DND-41 (cell line): Measurements from ENCODE around the gene SLC25A21.

ENCODE experiments used
- ATAC-seq: fragments of 200-7000 bp; cut with Tn5 transposase; 3 replicates; pipeline ENCODE4 v1.9.1; 2021; ENCODE audit warnings: low read depth; ENCODE audit not compliant: insufficient read depth
- DNase-seq: peaks from one replicate; pipeline ENCODE4 v3.0.0-alpha.2; 2020
- H2AFZ ChIP-seq: 2 replicates; pipeline ENCODE4 v1.6.0; 2012; ENCODE audit warnings: low read depth, low read length
- H3K27ac ChIP-seq: 2 replicates; pipeline ENCODE4 v1.5.1; 2012; ENCODE audit warnings: low read length, inconsistent platforms
- H3K27me3 ChIP-seq: fragments of 200-600 bp; sonication (generic); 2 replicates; pipeline ENCODE4 v1.6.0; 2012; ENCODE audit warnings: low read length, mild to moderate bottlenecking, inconsistent platforms; ENCODE audit not compliant: insufficient read depth, poor library complexity
- H3K36me3 ChIP-seq: 2 replicates; pipeline ENCODE4 v1.5.1; 2012; ENCODE audit warnings: low read length, inconsistent platforms; ENCODE audit not compliant: insufficient read depth
- H3K4me1 ChIP-seq: 2 replicates; pipeline ENCODE4 v1.5.1; 2012; ENCODE audit warnings: mild to moderate bottlenecking, low read length; ENCODE audit not compliant: insufficient read depth
- H3K4me2 ChIP-seq: 2 replicates; pipeline ENCODE4 v1.6.0; 2012; ENCODE audit warnings: mild to moderate bottlenecking, moderate library complexity, low read length, inconsistent platforms; ENCODE audit not compliant: insufficient read depth
- H3K4me3 ChIP-seq, 2 experiments: fragments of 200-600 bp in 1 of 2; shearing (Covaris generic) in 1 of 2; 2 replicates each; pipeline ENCODE4 v1.5.1; 2012 to 2016; ENCODE audit warnings: inconsistent platforms in 2 of 2, low read length in 2 of 2, mild to moderate bottlenecking in 2 of 2, low read depth in 1 of 2, moderate library complexity in 1 of 2
- H3K79me2 ChIP-seq: 2 replicates; pipeline ENCODE4 v1.6.0; 2012; ENCODE audit warnings: low read length, inconsistent platforms; ENCODE audit not compliant: insufficient read depth
- H3K9ac ChIP-seq: 2 replicates; pipeline ENCODE4 v1.6.0; 2012; ENCODE audit warnings: low read depth, mild to moderate bottlenecking, inconsistent platforms, low read length, moderate library complexity
- H3K9me3 ChIP-seq: 2 replicates; pipeline ENCODE4 v1.5.1; 2012; ENCODE audit warnings: low read length, moderate library complexity, mild to moderate bottlenecking, inconsistent platforms; ENCODE audit not compliant: insufficient read depth, severe bottlenecking
- H4K20me1 ChIP-seq: 2 replicates; pipeline ENCODE4 v1.6.0; 2012; ENCODE audit warnings: low read length; ENCODE audit not compliant: insufficient read depth
- CTCF ChIP-seq: IDR thresholded peaks from 2 replicates; pipeline ENCODE4 v1.5.1; 2012; ENCODE audit warnings: borderline replicate concordance, low read length, moderate library complexity, mild to moderate bottlenecking; ENCODE audit not compliant: poor library complexity, severe bottlenecking; ENCODE audit errors: extremely low read depth
- EZH2 ChIP-seq: IDR thresholded peaks from 3 replicates; pipeline ENCODE4 v1.6.1; 2012; ENCODE audit warnings: borderline replicate concordance, low read depth, mild to moderate bottlenecking, moderate library complexity, low read length, inconsistent platforms; ENCODE audit not compliant: severe bottlenecking

Gene SLC25A21

GRCh38 chr14:37093364-37093763, 79.0 kb downstream of the SLC25A21 start:
- no peaks in the 10 kb centered on the region for H3K9me3 ChIP-seq
- H3K27me3 ChIP-seq = peaks cover 3% of the 10 kb centered on the region
- H3K4me1 ChIP-seq = no peaks in the 10 kb centered on the region
- no peak overlapping the region for H3K4me2 ChIP-seq
- no peak overlapping the region for H2AFZ ChIP-seq
- ATAC-seq (no peak), DNase-seq (no peak)
- H3K27ac ChIP-seq = no peak overlapping the region
- no peaks in the 10 kb centered on the region for H3K36me3 ChIP-seq
- TF ChIP-seq CTCF = no peak
- no peak for TF ChIP-seq EZH2
- H3K9ac ChIP-seq = no peak overlapping the region
- H3K4me3 ChIP-seq = no peak overlapping the region
- H4K20me1 ChIP-seq = no peaks in the 10 kb centered on the region
- no peaks in the 10 kb centered on the region for H3K79me2 ChIP-seq

GRCh38 chr14:37091651-37092050, 80.8 kb downstream of the SLC25A21 start:
- Histone ChIP-seq H3K4me3 (no peak overlapping the region), H3K4me1 (no peaks in the 10 kb centered on the region), H3K9me3 (no peaks in the 10 kb centered on the region), H2AFZ (no peak overlapping the region), H3K36me3 (no peaks in the 10 kb centered on the region), H3K27ac (no peak overlapping the region), H3K4me2 (no peak overlapping the region), H4K20me1 (no peaks in the 10 kb centered on the region), H3K27me3 (peaks cover 3% of the 10 kb centered on the region), H3K79me2 (no peaks in the 10 kb centered on the region), H3K9ac (no peak overlapping the region)
- DNase-seq = no peak
- ATAC-seq = no peak
- TF ChIP-seq EZH2 = no peak

- no peak overlapping the region for H3K9ac ChIP-seq
- no peak overlapping the region for H3K4me2 ChIP-seq
- H3K36me3 ChIP-seq = no peaks in the 10 kb centered on the region
- no peaks in the 10 kb centered on the region for H4K20me1 ChIP-seq
- no peak overlapping the region for H3K4me3 ChIP-seq
- DNase-seq (no peak), ATAC-seq (no peak)
- H3K27me3 ChIP-seq = peaks cover 3% of the 10 kb centered on the region
- no peak overlapping the region for H2AFZ ChIP-seq
- no peak overlapping the region for H3K27ac ChIP-seq
- H3K4me1 ChIP-seq = no peaks in the 10 kb centered on the region
- no peaks in the 10 kb centered on the region for H3K9me3 ChIP-seq
- TF ChIP-seq EZH2 (no peak), CTCF (no peak)
- no peaks in the 10 kb centered on the region for H3K79me2 ChIP-seq
Measured at GRCh38 chr14:37090026-37090425, 82.4 kb downstream of the SLC25A21 start.

- Histone ChIP-seq H3K36me3 (no peaks in the 10 kb centered on the region), H3K4me3 (no peak overlapping the region), H3K9ac (no peak overlapping the region), H3K79me2 (no peaks in the 10 kb centered on the region), H3K9me3 (no peaks in the 10 kb centered on the region), H3K4me1 (no peaks in the 10 kb centered on the region), H2AFZ (no peak overlapping the region), H4K20me1 (no peaks in the 10 kb centered on the region), H3K4me2 (no peak overlapping the region), H3K27ac (no peak overlapping the region), H3K27me3 (peaks cover 3% of the 10 kb centered on the region)
- ATAC-seq = no peak
- TF ChIP-seq CTCF = no peak
- TF ChIP-seq EZH2 = no peak
- DNase-seq = no peak
Measured at GRCh38 chr14:37089410-37089809, 83.0 kb downstream of the SLC25A21 start.
